ENCODE measurements around the gene HSPB8.

DNA sequence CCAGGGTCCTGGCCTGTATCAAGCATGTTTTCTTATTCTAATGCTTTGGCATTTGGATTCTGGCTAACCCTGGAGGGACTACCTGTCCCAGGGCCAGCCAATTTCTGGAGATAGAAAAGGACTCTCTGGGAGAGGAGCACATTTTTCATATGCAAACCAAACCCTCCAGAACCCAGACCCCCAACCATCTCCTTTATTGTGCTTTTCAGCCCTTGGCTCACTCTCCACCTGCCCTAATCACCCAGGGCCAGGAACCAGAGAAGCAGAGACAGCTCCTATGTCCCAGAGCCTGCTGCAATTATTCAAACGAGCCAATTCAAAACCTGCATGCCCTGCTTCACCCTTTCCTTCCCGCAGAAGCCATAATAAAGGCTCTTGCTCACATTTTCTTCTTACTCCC lies 23.8 kb downstream of the HSPB8 start:
- TF ChIP-seq, protein P1, sequence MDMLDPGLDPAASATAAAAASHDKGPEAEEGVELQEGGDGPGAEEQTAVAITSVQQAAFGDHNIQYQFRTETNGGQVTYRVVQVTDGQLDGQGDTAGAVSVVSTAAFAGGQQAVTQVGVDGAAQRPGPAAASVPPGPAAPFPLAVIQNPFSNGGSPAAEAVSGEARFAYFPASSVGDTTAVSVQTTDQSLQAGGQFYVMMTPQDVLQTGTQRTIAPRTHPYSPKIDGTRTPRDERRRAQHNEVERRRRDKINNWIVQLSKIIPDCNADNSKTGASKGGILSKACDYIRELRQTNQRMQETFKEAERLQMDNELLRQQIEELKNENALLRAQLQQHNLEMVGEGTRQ (IDR thresholded peaks at IDR 0.05; ENCODE audit: low read depth, low read length) = no peak
- TF ChIP-seq BHLHE40 (IDR thresholded peaks at IDR 0.05; ENCODE audit: low read depth, low read length) (no peak), MXI1 (IDR thresholded peaks at IDR 0.05; ENCODE audit: borderline replicate concordance, low read depth, low read length) (no peak), POLR2A (IDR thresholded peaks at IDR 0.05; ENCODE audit: low read depth, low read length) (no peak), RFX5 (IDR thresholded peaks at IDR 0.05; ENCODE audit: low read depth, low read length) (no peak), SMC3 (IDR thresholded peaks at IDR 0.05; ENCODE audit: low read depth, low read length) (no peak)
- TF ChIP-seq, protein P2, sequence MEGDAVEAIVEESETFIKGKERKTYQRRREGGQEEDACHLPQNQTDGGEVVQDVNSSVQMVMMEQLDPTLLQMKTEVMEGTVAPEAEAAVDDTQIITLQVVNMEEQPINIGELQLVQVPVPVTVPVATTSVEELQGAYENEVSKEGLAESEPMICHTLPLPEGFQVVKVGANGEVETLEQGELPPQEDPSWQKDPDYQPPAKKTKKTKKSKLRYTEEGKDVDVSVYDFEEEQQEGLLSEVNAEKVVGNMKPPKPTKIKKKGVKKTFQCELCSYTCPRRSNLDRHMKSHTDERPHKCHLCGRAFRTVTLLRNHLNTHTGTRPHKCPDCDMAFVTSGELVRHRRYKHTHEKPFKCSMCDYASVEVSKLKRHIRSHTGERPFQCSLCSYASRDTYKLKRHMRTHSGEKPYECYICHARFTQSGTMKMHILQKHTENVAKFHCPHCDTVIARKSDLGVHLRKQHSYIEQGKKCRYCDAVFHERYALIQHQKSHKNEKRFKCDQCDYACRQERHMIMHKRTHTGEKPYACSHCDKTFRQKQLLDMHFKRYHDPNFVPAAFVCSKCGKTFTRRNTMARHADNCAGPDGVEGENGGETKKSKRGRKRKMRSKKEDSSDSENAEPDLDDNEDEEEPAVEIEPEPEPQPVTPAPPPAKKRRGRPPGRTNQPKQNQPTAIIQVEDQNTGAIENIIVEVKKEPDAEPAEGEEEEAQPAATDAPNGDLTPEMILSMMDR (conservative IDR thresholded peaks at IDR 0.05; ENCODE audit: low read depth, low read length) = no peak

Measured in IMR-90 (cell line).